Ovary (tissue), 9 donors: ENCODE measurements around the gene SOST. TPM values are rescaled to one million over a fixed set of nuclear protein-coding genes. Genes with fewer than 3 reads are reported as not detected.
A peak's percentile ranks its signal among the peaks of the same experiment; 100 is the strongest.

ENCODE experiments used
- DNase-seq, 5 donors: peaks; one replicate each; pipeline ENCODE4 v3.0.0-alpha.2; 2019 to 2020
- H3K27ac ChIP-seq, 2 donors: fragments of 200-600 bp; one replicate each; pipeline versions ENCODE4 v1.5.1 to v1.8.0; 2019 to 2022
- H3K27me3 ChIP-seq: fragments of 200-600 bp; one replicate; pipeline ENCODE4 v1.8.0; 2022
- H3K36me3 ChIP-seq: fragments of 200-600 bp; sonication (generic); one replicate; pipeline ENCODE4 v1.5.1; 2019
- H3K4me1 ChIP-seq: one replicate; pipeline ENCODE4 v1.8.1; 2013; ENCODE audit warnings: mild to moderate bottlenecking, moderate library complexity; ENCODE audit not compliant: insufficient read depth
- H3K4me3 ChIP-seq: fragments of 200-600 bp; sonication (generic); one replicate; pipeline ENCODE4 v1.5.1; 2017
- H3K9me3 ChIP-seq, 2 donors: fragments of 200-600 bp in 1 of 2; sonication (generic) in 1 of 2; one replicate each; pipeline versions ENCODE4 v1.5.1 to v1.8.1; 2013 to 2019; ENCODE audit warnings: mild to moderate bottlenecking in 1 of 2, moderate library complexity in 1 of 2
- EP300 ChIP-seq: sonication (generic); formaldehyde crosslinking; IDR thresholded peaks from one replicate; pipeline ENCODE4 v1.6.1; 2017; ENCODE audit warnings: antibody characterized with exemption
- POLR2A ChIP-seq: fragments of 450-650 bp; IDR thresholded peaks from one replicate; pipeline ENCODE4 v1.6.1; 2017; ENCODE audit warnings: antibody characterized with exemption, mild to moderate bottlenecking, moderate library complexity
- WGBS, 3 donors: extraction: QIAGEN DNeasy Blood & Tissue Kit in 1 of 3; methylation state at CpG; one replicate each; pipeline versions ENCODE4 v1.1.5 to v1.1.7; 2013 to 2017; 5-methylcytosine and 5-hydroxymethylcytosine counted together
- intact Hi-C, 4 donors: fragments of 100-400 bp; cut with DNase I; formaldehyde crosslinking; loops; one replicate each; pipeline versions ENCODE4 v1.11.0 to v1.15.1; 2022 to 2023
- polyA plus RNA-seq, 2 donors: library from polyadenylated mRNA; stranded (reverse); fragments of 200-250 nt in 1 of 2; fragments of 350-450 nt in 1 of 2; fragmentation: Illumina TruSeq in 1 of 2; extraction: RNeasy Lipid Tissue Mini Kit (QIAGEN cat#74804) in 1 of 2; gene quantifications; one replicate each; pipeline ENCODE4 v1.2.3, GENCODE V29; 2013 to 2014
- total RNA-seq, 7 donors: library from RNA; depleted of rRNA in 2 of 7; stranded (reverse); fragments of >200 nt in 2 of 7; fragmentation: NEBNext Ultra II Directional in 3 of 7; extraction: Animal tissue kit (Norgen Biotek cat#: 25700) in 3 of 7; gene quantifications; one replicate each; pipeline versions ENCODE4 v1.1.0 to v1.2.4, GENCODE V29; 2016 to 2023
- TF ChIP-seq, protein P1 (sequence below), 3 donors: fragments of 450-650 bp in 2 of 3; fragments of 200-600 bp in 1 of 3; IDR thresholded peaks; one replicate each; pipeline versions ENCODE4 v1.5.1 to v1.8.0; 2016 to 2022; ENCODE audit warnings: antibody characterized with exemption in 3 of 3, mild to moderate bottlenecking in 1 of 3
- donor health status: DM: no; HTN: no; CAD: no; lungs with moderate emphysema.
- donor health status: DM: no; HTN: no; CAD: no.
- donor health status: Bipolar disorder and iron deficiency.
- donor health status: DM: yes; HTN: yes; CAD: no.
- donor health status: DM: no; HTN: no; CAD: no.
- donor health status: DM: yes; HTN: yes; CAD: no.

SOST gene
- total and polyA plus RNA-seq, 9 donors = 0.30 TPM; not detected in 8

- Histone ChIP-seq H3K4me1 (no peaks in the 10 kb centered on the region), H3K4me3 (no peak overlapping the region), H3K27ac (no peak overlapping the region), H3K27me3 (no peaks in the 10 kb centered on the region), H3K9me3 (no peaks in the 10 kb centered on the region), H3K36me3 (no peaks in the 10 kb centered on the region)
- TF ChIP-seq, protein P1, sequence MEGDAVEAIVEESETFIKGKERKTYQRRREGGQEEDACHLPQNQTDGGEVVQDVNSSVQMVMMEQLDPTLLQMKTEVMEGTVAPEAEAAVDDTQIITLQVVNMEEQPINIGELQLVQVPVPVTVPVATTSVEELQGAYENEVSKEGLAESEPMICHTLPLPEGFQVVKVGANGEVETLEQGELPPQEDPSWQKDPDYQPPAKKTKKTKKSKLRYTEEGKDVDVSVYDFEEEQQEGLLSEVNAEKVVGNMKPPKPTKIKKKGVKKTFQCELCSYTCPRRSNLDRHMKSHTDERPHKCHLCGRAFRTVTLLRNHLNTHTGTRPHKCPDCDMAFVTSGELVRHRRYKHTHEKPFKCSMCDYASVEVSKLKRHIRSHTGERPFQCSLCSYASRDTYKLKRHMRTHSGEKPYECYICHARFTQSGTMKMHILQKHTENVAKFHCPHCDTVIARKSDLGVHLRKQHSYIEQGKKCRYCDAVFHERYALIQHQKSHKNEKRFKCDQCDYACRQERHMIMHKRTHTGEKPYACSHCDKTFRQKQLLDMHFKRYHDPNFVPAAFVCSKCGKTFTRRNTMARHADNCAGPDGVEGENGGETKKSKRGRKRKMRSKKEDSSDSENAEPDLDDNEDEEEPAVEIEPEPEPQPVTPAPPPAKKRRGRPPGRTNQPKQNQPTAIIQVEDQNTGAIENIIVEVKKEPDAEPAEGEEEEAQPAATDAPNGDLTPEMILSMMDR (IDR thresholded peaks at IDR 0.05) = no peak
- no peak for TF ChIP-seq EP300
- no peak for TF ChIP-seq POLR2A
- intact Hi-C loops = no loop called here
- DNase-seq = no peak
- WGBS, 3 donors = 71 to 72% (median 72%) methylated on average over 5 of the region's 5 CpGs
Measured at GRCh38 chr17:43784628-43785101, 26.1 kb upstream of the SOST start.

GRCh38 chr17:43784068-43784467, 25.5 kb upstream of the SOST start:
- 56 to 68% (median 58%) methylated on average over 2 of the region's 2 CpGs for WGBS, 3 donors

GRCh38 chr17:43782913-43783680, 24.5 kb upstream of the SOST start:
- intact Hi-C loops = no loop called here
- 73 to 78% (median 75%) methylated on average over 15 of the region's 15 CpGs for WGBS, 3 donors

More at GRCh38 chr17:43784068-43784467, 25.5 kb upstream of the SOST start:
- TF ChIP-seq POLR2A = no peak
- TF ChIP-seq, protein P1 (IDR thresholded peaks at IDR 0.05) = no peak
- no peak for TF ChIP-seq EP300
- no peak for DNase-seq
- intact Hi-C loops = no loop called here
- H3K36me3 ChIP-seq = no peaks in the 10 kb centered on the region
- H3K9me3 ChIP-seq = no peaks in the 10 kb centered on the region
- H3K4me1 ChIP-seq = peaks cover 4% of the 10 kb centered on the region
- H3K4me3 ChIP-seq = no peak overlapping the region
- no peaks in the 10 kb centered on the region for H3K27me3 ChIP-seq
- no peak overlapping the region for H3K27ac ChIP-seq

GRCh38 chr17:43780135-43780534, 21.5 kb upstream of the SOST start, which contains the start of gene CFAP97D1:
TSS of gene CFAP97D1 (plus strand) at chr17:43780435. CDS start at chr17:43780463, 28 bp downstream.
- no peaks in the 10 kb centered on the region for H3K36me3 ChIP-seq
- peak within 1 kb of the TSS; percentile 87 to 99 for H3K27ac ChIP-seq
- WGBS, 3 donors = 34 to 52% (median 43%) methylated on average over 7 of the region's 7 CpGs
- no peak for TF ChIP-seq POLR2A
- no peak for TF ChIP-seq EP300
- TF ChIP-seq, protein P1 (IDR thresholded peaks at IDR 0.05) = no peak
- intact Hi-C loops = no loop called here
- H3K4me1 ChIP-seq = peaks cover 4% of the 10 kb centered on the region
- DNase-seq = no peak
- H3K9me3 ChIP-seq = no peaks in the 10 kb centered on the region
- H3K4me3 ChIP-seq = peak within 1 kb of the TSS; percentile 78
- H3K27me3 ChIP-seq = no peaks in the 10 kb centered on the region

More at GRCh38 chr17:43782913-43783680, 24.5 kb upstream of the SOST start:
- H3K27me3 ChIP-seq = no peaks in the 10 kb centered on the region
- no peaks in the 10 kb centered on the region for H3K9me3 ChIP-seq
- H3K36me3 ChIP-seq = no peaks in the 10 kb centered on the region
- no peak overlapping the region for H3K27ac ChIP-seq
- H3K4me3 ChIP-seq = no peak overlapping the region
- peaks cover 4% of the 10 kb centered on the region for H3K4me1 ChIP-seq
- DNase-seq = no peak
- no peak for TF ChIP-seq EP300
- TF ChIP-seq, protein P1 (IDR thresholded peaks at IDR 0.05) = no peak
- no peak for TF ChIP-seq POLR2A
